IMR-90 (cell line): ENCODE measurements around the gene SLC4A3.

Source experiments
- CTCF ChIP-seq: conservative IDR thresholded peaks from 2 replicates; pipeline ENCODE4 v1.5.1; 2012; ENCODE audit warnings: mild to moderate bottlenecking, low read depth, low read length, improper control_type of control experiment
- FOS ChIP-seq: fragments of 150-350 bp; IDR thresholded peaks from 2 replicates; pipeline ENCODE4 v1.6.1; 2016; ENCODE audit warnings: low read depth, low read length
- MAFK ChIP-seq: IDR thresholded peaks from 2 replicates; pipeline ENCODE4 v1.6.1; 2012; ENCODE audit warnings: low read depth, low read length, improper control_type of control experiment
- MAZ ChIP-seq: IDR thresholded peaks from 2 replicates; pipeline ENCODE4 v1.6.1; 2012; ENCODE audit warnings: low read depth, mild to moderate bottlenecking, low read length, improper control_type of control experiment, moderate library complexity, borderline replicate concordance
- MXI1 ChIP-seq: IDR thresholded peaks from 2 replicates; pipeline ENCODE4 v1.6.1; 2012; ENCODE audit warnings: low read depth, mild to moderate bottlenecking, low read length, moderate library complexity, borderline replicate concordance
- POLR2A ChIP-seq: IDR thresholded peaks from 2 replicates; pipeline ENCODE4 v1.6.1; 2012; ENCODE audit warnings: mild to moderate bottlenecking, low read depth, low read length
- RAD21 ChIP-seq: IDR thresholded peaks from 2 replicates; pipeline ENCODE4 v1.6.1; 2012; ENCODE audit warnings: low read length, improper control_type of control experiment
- RCOR1 ChIP-seq: IDR thresholded peaks from 2 replicates; pipeline ENCODE4 v1.6.1; 2012; ENCODE audit warnings: mild to moderate bottlenecking, low read length, improper control_type of control experiment; ENCODE audit not compliant: insufficient replicate concordance
- RFX5 ChIP-seq: IDR thresholded peaks from 2 replicates; pipeline ENCODE4 v1.8.0; 2012; ENCODE audit warnings: low read depth, mild to moderate bottlenecking, low read length, moderate library complexity
- SMC3 ChIP-seq: fragments of 150-350 bp; IDR thresholded peaks from 2 replicates; pipeline ENCODE4 v1.6.1; 2016; ENCODE audit warnings: low read depth, mild to moderate bottlenecking, antibody characterized with exemption, low read length, moderate library complexity

- TF ChIP-seq POLR2A (no peak), CTCF (no peak), RAD21 (no peak), RFX5 (no peak), SMC3 (no peak), MAFK (no peak), RCOR1 (no peak), FOS (no peak), MXI1 (no peak), MAZ (no peak)
Observed at GRCh38 chr2:219626540-219626939, 890 bp upstream of the SLC4A3 start.
